Kasumi-1 (cell line): Measurements from ENCODE around the gene TMEM187.

Experiments used
- DNase-seq, 2 experiments: peaks; one replicate each; lab custom pipeline; 2025; lab: John Stamatoyannopoulos, UW

Gene TMEM187

GRCh38 chrX:154000051-154000450 is 27.5 kb downstream of the TMEM187 start:
- DNase-seq, result no peak

- peak; percentile 54 to 69 for DNase-seq
Observed at GRCh38 chrX:154002215-154002719, 29.7 kb downstream of the TMEM187 start.

- DNase-seq, result no peak
Observed at GRCh38 chrX:154004315-154004714, 31.8 kb downstream of the TMEM187 start.

- no peak for DNase-seq
Observed at GRCh38 chrX:154006947-154007346, 34.4 kb downstream of the TMEM187 start.

DNA sequence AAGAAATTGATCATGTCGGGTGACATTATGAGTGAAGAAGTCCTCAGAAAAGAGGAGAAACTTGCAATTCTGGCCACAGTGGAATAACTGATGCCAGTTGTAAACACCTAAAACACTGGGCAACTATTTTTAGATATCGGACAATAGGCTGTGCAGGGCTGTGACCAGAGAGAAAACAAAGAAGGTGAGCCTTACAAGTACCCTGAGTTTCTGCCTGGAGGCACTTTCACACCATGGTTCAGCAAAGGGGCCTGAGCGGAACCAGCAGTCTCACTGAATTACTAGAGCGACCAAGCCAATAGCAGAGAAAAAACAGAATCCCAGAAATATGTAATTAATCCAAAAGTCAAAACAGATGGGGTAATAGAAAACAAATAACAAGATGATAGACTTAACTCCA is 36.0 kb downstream of the TMEM187 start:
- no peak for DNase-seq

GRCh38 chrX:154010330-154011087 is 38.0 kb downstream of the TMEM187 start:
- no peak for DNase-seq

GRCh38 chrX:154011376-154012335 is 39.1 kb downstream of the TMEM187 start:
- DNase-seq, result no peak

DNA sequence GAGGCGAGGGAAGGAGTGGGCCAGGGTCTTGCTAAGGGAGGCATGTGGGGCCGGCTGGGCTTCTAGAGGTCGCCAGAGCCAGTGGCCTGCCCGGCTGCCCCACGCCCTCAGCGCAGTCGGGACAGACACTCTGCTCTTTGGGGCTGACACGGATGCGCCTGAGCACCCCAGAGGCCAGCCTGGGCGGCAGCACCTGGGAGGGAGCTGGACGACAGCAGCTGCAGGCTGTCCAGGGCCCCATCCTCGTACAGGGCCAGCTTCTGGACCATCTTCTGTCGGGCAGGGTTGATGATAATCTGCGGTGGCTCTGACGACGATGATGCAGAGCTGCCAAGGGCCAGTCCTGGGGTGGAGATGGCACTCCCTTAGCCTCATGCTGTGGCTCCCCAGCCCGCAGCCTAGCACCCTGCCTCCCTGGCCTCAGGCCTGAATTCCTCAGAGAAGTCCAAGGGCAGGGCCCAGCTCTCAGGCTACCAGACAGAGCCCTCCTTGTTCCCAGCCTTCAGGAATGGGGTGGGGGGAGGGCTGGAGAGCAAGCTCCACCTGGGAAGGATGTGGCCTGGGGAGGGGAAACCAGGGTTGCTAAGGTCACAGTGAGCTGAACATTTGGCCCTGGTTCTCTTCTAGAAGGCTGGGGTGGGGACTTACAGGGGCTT is 39.9 kb downstream of the TMEM187 start:
- DNase-seq, result no peak

GRCh38 chrX:154013001-154013421 is 40.5 kb downstream of the TMEM187 start:
- no peak for DNase-seq

- DNase-seq, result peak; percentile 24 to 47
Observed at GRCh38 chrX:154013614-154014360, 41.2 kb downstream of the TMEM187 start.

DNA sequence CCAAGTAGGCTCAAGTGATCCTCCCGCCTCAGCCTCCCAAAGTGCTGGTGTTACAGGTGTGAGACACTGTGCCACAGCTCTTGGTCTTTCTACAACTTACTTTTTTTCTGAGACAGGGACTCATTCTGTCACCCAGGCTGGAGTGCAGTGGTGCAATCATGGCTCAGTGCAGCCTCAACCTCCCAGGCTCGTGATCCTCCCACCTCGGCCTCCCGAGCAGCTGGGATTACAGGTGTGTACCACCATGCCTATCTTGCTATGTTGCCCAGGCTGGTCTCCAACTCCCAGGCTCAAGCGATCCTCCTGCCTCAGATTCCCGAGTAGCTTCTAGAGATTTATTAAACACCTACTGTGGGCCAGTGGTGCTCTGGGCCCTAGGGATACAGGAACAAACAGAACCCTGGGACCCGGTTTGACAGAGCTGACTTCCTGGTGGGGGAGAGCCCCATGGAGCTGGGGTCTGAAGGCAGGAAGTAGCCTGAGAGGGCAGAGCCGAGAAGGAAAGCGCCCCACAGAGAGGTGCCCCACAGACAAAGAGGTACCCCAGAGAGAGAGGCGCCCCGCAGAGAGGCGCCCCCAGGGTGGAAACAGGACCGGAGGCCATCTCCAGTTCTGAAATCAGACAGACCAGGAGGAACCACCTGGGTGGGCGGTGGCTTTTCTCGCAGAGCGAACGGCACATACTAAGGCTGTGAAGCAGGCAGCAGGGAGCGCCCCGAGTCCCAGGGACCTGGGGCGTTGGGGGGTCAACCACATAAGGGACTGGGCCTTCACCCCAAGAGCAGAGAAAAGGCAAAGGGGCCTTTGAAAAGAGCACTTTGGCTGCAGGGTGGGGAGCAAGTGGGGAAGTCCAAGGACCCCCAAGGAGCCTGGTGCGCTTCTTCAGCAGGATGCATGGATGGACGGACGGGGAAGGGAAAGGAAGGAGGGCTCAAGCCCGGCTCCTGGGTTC is 42.2 kb downstream of the TMEM187 start:
- DNase-seq, result no peak

DNA sequence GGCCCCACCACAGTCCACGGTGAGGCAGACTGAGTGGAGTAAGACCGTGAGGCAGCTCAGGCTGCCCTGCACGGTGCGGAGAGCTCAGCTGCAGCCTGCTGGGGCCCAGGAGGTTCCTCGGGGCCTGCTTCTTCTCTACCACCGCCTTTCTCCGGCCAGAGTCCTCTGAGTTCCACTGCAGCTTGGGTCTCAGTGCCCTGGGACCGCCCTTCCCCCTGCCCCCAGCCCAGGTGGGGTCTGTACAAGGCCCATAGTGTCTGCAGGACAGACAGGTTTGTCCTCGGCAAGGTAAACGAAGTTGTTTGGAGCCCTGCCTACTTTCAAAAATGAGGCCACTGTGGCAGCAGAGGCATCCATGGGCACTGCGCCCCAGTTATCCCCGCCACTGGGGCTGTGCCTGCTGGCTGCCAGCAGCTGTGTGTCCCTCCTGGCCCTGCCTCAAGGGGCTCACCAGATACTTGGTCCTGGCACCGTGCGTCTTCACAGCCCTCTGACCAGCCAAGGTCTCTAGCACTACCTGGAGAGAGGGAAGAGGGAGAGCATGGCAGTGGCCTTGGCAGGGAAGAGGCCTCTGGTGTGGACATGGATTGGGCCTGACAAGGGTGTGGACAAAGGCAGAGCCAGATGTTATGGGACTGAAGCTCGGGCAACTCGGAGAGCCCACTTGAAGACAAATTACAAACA is 43.2 kb downstream of the TMEM187 start:
- no peak for DNase-seq

GRCh38 chrX:154016366-154017076 is 44.0 kb downstream of the TMEM187 start:
- DNase-seq, result no peak

- DNase-seq, result no peak
Observed at GRCh38 chrX:154017766-154018517, 45.4 kb downstream of the TMEM187 start.

- DNase-seq, result no peak
Observed at GRCh38 chrX:154018518-154019060, 46.0 kb downstream of the TMEM187 start.

- no peak for DNase-seq
Observed at GRCh38 chrX:154019061-154019621, 46.6 kb downstream of the TMEM187 start.

- DNase-seq, result peak in 1 of 2 experiments; percentile 52
Observed at GRCh38 chrX:154019633-154020528, 47.3 kb downstream of the TMEM187 start, which contains the start of gene IRAK1. IRAK1 (minus strand) TSS chrX:154019902; CDS start chrX:154019812, 90 bp downstream.
